Activated CD8-positive, alpha-beta T cell treated with anti-CD3 and anti-CD28 coated beads, Interleukin-2, amount 10 ng/mL, durations not matched to agents 7 days and 5 days (primary cell): ENCODE measurements around the gene SLC27A5. TPM values are rescaled to one million over a fixed set of nuclear protein-coding genes. Genes with fewer than 3 reads are reported as not detected.
"Not testable (repeated sequence)": the region's sequence is repeated elsewhere in the genome, so short reads cannot be mapped to it uniquely, and the experiment has no call there.

Experiments
- ATAC-seq: fragments of 150-1000 bp; cut with Tn5 transposase; one replicate; pipeline ENCODE4 v1.10.0; 2021; ENCODE audit warnings: moderate library complexity
- CTCF ChIA-PET: fragments of 350-600 bp; sonication (Branson Sonifier 250); formaldehyde crosslinking; loops from one replicate; lab custom pipeline; 2021; ENCODE audit warnings: antibody characterized with exemption; lab: Charles Lee
- POLR2A ChIA-PET: fragments of 350-600 bp; sonication (Branson Sonifier 250); formaldehyde crosslinking; loops from one replicate; lab custom pipeline; 2021; ENCODE audit warnings: antibody characterized with exemption; lab: Charles Lee
- DNase-seq: peaks from one replicate; pipeline ENCODE4 v3.0.0-alpha.2; 2020
- H3K27ac Mint-ChIP-seq: one replicate; pipeline ENCODE4 v1.8.0; 2021; ENCODE audit warnings: mild to moderate bottlenecking, mixed read lengths
- H3K27me3 Mint-ChIP-seq: one replicate; pipeline ENCODE4 v1.8.0; 2021; ENCODE audit warnings: low read depth, mixed read lengths
- H3K36me3 Mint-ChIP-seq: one replicate; pipeline ENCODE4 v1.8.0; 2021; ENCODE audit warnings: low read depth, mixed read lengths
- H3K4me1 Mint-ChIP-seq: one replicate; pipeline ENCODE4 v1.8.0; 2021; ENCODE audit warnings: low read depth, mixed read lengths
- H3K4me3 Mint-ChIP-seq: one replicate; pipeline ENCODE4 v1.8.0; 2021; ENCODE audit warnings: mild to moderate bottlenecking, mixed read lengths
- H3K9me3 Mint-ChIP-seq: one replicate; pipeline ENCODE4 v1.8.0; 2022; ENCODE audit warnings: mixed read lengths; ENCODE audit not compliant: insufficient read depth
- total RNA-seq, 2 experiments: library from RNA; stranded (reverse); gene quantifications; one replicate each; pipeline ENCODE4 v1.2.3, GENCODE V29; 2021

Gene SLC27A5
- total RNA-seq, 2 experiments from 2014 or later, result 12.2 to 14.4 TPM

GRCh38 chr19:58549664-58550361 lies 38.0 kb upstream of the SLC27A5 start:
- Mint-ChIP-seq H3K27ac (no peak overlapping the region), H3K4me1 (peaks cover 42% of the 10 kb centered on the region)

DNA sequence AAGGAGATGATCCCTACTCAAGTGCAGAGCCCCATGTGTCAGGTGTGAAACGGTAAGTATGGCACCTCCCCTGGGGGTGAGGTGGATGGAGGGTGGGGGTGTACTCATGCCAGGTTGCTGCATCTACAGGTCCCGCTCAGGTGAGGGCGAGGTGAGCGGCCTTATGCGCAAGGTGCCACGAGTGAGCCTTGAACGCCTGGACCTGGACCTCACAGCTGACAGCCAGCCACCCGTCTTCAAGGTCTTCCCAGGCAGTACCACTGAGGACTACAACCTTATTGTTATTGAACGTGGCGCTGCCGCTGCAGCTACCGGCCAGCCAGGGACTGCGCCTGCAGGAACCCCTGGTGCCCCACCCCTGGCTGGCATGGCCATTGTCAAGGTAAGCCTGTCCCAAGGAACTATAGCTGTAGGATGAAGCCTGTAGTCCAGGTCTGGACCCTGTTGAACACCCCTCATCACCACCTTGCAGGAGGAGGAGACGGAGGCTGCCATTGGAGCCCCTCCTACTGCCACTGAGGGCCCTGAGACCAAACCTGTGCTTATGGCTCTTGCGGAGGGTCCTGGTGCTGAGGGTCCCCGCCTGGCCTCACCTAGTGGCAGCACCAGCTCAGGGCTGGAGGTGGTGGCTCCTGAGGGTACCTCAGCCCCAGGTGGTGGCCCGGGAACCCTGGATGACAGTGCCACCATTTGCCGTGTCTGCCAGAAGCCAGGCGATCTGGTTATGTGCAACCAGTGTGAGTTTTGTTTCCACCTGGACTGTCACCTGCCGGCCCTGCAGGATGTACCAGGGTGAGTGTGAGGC lies 37.3 kb upstream of the SLC27A5 start:
- ATAC-seq (no peak), DNase-seq (no peak)
- ChIA-PET CTCF (interaction anchor here (1.5 kb wide), 1 partner anchor 29 kb away, joined by 5 read pairs; the partner anchor contains the start of gene ZBTB45), POLR2A (interaction anchor here (1.5 kb wide), 1 partner anchor 29 kb away, joined by 5 read pairs; the partner anchor contains the start of gene ZBTB45)
- Mint-ChIP-seq H3K4me1 (peaks cover 41% of the 10 kb centered on the region), H3K9me3 (no peaks in the 10 kb centered on the region), H3K4me3 (no peak overlapping the region), H3K36me3 (peaks cover 77% of the 10 kb centered on the region), H3K27me3 (no peaks in the 10 kb centered on the region), H3K27ac (no peak overlapping the region)

More at GRCh38 chr19:58549664-58550361, 38.0 kb upstream of the SLC27A5 start:
- no peaks in the 10 kb centered on the region for H3K27me3 Mint-ChIP-seq
- ChIA-PET POLR2A (no interaction called here), CTCF (interaction anchor here (1.5 kb wide), 1 partner anchor 30 kb away, joined by 5 read pairs; the partner anchor contains the start of gene ZBTB45)
- DNase-seq, result no peak
- H3K9me3 Mint-ChIP-seq, result no peaks in the 10 kb centered on the region
- peaks cover 81% of the 10 kb centered on the region for H3K36me3 Mint-ChIP-seq
- H3K4me3 Mint-ChIP-seq, result no peak overlapping the region
- ATAC-seq, result no peak

DNA sequence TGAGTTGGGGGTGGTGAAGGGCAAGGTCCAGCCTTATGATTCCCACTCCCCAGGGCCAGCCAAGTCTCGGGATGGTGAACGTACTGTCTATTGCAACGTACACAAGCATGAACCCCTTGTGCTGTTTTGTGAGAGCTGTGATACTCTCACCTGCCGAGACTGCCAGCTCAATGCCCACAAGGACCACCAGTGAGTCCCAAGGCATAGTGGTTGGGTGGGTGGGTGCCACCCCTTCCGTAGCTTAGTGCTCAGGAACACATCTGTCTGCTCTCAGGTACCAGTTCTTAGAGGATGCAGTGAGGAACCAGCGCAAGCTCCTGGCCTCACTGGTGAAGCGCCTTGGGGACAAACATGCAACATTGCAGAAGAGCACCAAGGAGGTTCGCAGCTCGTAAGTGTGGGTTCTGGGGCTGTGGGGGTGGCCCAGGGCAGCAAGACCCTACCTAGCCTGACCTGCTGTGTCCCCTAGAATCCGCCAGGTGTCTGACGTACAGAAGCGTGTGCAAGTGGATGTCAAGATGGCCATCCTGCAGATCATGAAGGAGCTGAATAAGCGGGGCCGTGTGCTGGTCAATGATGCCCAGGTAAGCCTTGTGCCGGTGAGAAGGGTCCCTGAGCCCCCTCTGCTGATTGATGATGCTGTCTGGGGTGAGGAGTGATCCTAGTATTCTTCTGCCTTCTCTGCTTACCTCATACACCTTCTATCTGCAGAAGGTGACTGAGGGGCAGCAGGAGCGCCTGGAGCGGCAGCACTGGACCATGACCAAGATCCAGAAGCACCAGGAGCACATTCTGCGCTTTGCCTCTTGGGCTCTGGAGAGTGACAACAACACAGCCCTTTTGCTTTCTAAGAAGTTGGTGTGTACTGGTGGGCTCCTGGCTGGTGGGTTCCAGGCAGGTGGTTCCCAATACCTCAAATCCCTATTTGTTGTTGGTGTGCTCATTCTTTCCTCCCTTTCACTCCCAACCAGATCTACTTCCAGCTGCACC lies 35.8 kb upstream of the SLC27A5 start:
- H3K36me3 Mint-ChIP-seq, result peaks cover 68% of the 10 kb centered on the region
- ChIA-PET POLR2A (interaction anchor here (0.6 to 1.5 kb wide), 4 partner anchors 11 to 28 kb away, joined by 3 to 5 read pairs (median 4); partner anchors contain the start of genes UBE2M and ZBTB45), CTCF (interaction anchor here (1.4 kb wide), 1 partner anchor 28 kb away, joined by 3 read pairs; the partner anchor contains the start of gene ZBTB45)
- no peak overlapping the region for H3K27ac Mint-ChIP-seq
- peaks cover 39% of the 10 kb centered on the region for H3K4me1 Mint-ChIP-seq
- ATAC-seq, result no peak
- peak overlapping the region; percentile 12 for H3K4me3 Mint-ChIP-seq
- peaks cover 2% of the 10 kb centered on the region for H3K27me3 Mint-ChIP-seq
- DNase-seq, result no peak
- no peaks in the 10 kb centered on the region for H3K9me3 Mint-ChIP-seq

DNA sequence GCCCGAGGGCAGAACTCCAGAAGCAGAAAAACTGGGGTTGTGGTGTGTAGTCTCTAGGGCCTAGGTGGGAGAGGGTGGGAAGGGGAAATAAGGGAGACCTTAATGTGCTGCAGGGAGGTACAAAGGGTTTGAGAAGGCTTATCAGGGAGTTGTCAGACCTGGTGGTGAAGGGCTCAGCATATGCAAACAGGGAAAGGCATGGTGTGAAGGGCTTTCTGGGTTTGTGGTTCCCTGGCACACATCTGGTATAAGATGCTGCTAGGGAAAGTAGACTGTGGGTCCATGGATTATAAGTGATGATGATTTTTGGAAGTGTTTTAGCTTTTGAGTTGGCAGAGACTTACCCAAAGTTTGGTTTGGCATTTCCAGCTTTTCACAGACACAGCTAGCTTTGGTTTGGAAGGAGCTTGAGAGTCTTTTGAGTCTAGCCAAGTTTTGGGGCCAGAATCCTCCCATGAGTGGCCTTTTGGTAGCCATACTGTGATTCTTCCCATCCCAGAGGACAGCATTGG lies 34.3 kb upstream of the SLC27A5 start:
- Mint-ChIP-seq H3K4me3 (peak overlapping the region; percentile 97), H3K9me3 (no peaks in the 10 kb centered on the region), H3K27ac (peak overlapping the region; percentile 84), H3K4me1 (peaks cover 36% of the 10 kb centered on the region), H3K27me3 (peaks cover 12% of the 10 kb centered on the region), H3K36me3 (peaks cover 57% of the 10 kb centered on the region)
- ChIA-PET POLR2A (interaction anchor here (1.3 to 3.6 kb wide), 2 partner anchors 8 to 12 kb away, joined by 3 to 51 read pairs; partner anchors contain the start of genes CHMP2A and UBE2M), CTCF (interaction anchor here (3.0 to 4.4 kb wide), 2 partner anchors 25 to 35 kb away, joined by 11 to 39 read pairs; partner anchors contain the start of gene ZBTB45)
- DNase-seq (no peak), ATAC-seq (no peak)

GRCh38 chr19:58545286-58546018 lies 33.7 kb upstream of the SLC27A5 start:
- no peaks in the 10 kb centered on the region for H3K9me3 Mint-ChIP-seq
- H3K4me3 Mint-ChIP-seq, result peak overlapping the region; percentile 97
- ATAC-seq (no peak), DNase-seq (no peak)
- CTCF ChIA-PET, result interaction anchor here (0.9 to 4.4 kb wide), 3 partner anchors 25 to 36 kb away, joined by 3 to 39 read pairs (median 11); partner anchors contain the start of gene ZBTB45
- H3K27me3 Mint-ChIP-seq, result peaks cover 12% of the 10 kb centered on the region
- H3K4me1 Mint-ChIP-seq, result peaks cover 36% of the 10 kb centered on the region
- POLR2A ChIA-PET, result interaction anchor here (0.7 to 3.6 kb wide), 9 partner anchors 9 to 158 kb away, joined by 3 to 51 read pairs (median 4); partner anchors contain the start of genes CHMP2A, RPS5, SLC27A5 and UBE2M
- H3K36me3 Mint-ChIP-seq, result peaks cover 54% of the 10 kb centered on the region
- H3K27ac Mint-ChIP-seq, result peak overlapping the region; percentile 84

GRCh38 chr19:58544591-58545285 lies 32.9 kb upstream of the SLC27A5 start:
- Mint-ChIP-seq H3K4me3 (peak overlapping the region; percentile 97), H3K4me1 (peaks cover 35% of the 10 kb centered on the region), H3K27me3 (peaks cover 12% of the 10 kb centered on the region), H3K36me3 (peaks cover 48% of the 10 kb centered on the region), H3K9me3 (no peaks in the 10 kb centered on the region), H3K27ac (peak overlapping the region; percentile 96)
- ChIA-PET POLR2A (interaction anchor here (0.7 to 3.6 kb wide), 13 partner anchors 9 to 197 kb away, joined by 3 to 51 read pairs (median 4); partner anchors contain the start of genes CHMP2A, RPS5, SLC27A5 and UBE2M), CTCF (interaction anchor here (0.9 to 4.4 kb wide), 6 partner anchors 24 to 36 kb away, joined by 3 to 39 read pairs (median 6); partner anchors contain the start of gene ZBTB45)
- DNase-seq, result peak; percentile 77
- ATAC-seq, result peak; percentile 41

DNA sequence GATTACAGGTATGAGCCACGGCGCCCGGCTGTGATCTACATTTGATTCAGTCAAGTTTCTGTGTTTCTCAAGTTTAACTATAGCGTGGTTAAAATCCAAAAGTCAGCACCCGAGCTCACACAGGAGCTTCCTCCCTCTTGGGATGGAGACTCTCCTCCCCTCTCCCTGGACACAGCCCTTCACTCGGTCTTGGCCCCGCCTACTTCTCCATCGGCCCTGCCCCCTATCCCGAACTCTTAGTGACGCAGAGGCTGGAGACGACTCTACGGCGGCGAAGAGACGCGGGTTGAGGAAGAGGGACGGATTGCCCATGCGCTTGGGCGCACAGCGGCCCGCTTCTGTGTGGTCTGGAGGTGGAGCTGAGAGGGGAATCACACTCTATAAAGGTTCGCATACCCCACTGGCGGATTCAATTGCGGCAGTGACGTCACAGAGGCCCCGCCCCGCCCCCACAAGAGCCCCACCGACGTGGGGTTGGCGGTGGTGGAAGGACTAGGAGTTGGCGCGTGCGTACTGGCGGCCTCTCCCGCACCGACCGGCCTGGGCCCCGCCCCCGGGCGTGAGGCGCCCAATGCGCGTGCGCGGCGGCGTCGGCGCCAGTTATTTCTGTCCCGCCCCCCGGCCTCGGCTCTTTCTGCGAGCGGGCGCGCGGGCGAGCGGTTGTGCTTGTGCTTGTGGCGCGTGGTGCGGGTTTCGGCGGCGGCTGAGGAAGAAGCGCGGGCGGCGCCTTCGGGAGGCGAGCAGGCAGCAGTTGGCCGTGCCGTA lies 32.2 kb upstream of the SLC27A5 start, which contains the start of gene TRIM28:
Gene TRIM28 (plus strand): TSS at position 239 of the 765 bp plus-strand sequence. CDS start 694 bp downstream, outside the sequence.
- H3K27me3 Mint-ChIP-seq, result peaks cover 18% of the 10 kb centered on the region
- ChIA-PET POLR2A (interaction anchor here (0.7 to 3.6 kb wide), 13 partner anchors 10 to 196 kb away, joined by 3 to 51 read pairs (median 4); partner anchors contain the start of genes CHMP2A, RPS5 and ZBTB45), CTCF (interaction anchor here (0.9 to 4.4 kb wide), 6 partner anchors 11 to 37 kb away, joined by 3 to 39 read pairs (median 6); partner anchors contain the start of genes CHMP2A and ZBTB45)
- peak within 1 kb of the TSS; percentile 96 for H3K27ac Mint-ChIP-seq
- peak; percentile 94 for ATAC-seq
- peak within 1 kb of the TSS; percentile 97 for H3K4me3 Mint-ChIP-seq
- H3K9me3 Mint-ChIP-seq, result no peaks in the 10 kb centered on the region
- H3K36me3 Mint-ChIP-seq, result peaks cover 41% of the 10 kb centered on the region
- H3K4me1 Mint-ChIP-seq, result peaks cover 35% of the 10 kb centered on the region
- DNase-seq, result peak; percentile 100

DNA sequence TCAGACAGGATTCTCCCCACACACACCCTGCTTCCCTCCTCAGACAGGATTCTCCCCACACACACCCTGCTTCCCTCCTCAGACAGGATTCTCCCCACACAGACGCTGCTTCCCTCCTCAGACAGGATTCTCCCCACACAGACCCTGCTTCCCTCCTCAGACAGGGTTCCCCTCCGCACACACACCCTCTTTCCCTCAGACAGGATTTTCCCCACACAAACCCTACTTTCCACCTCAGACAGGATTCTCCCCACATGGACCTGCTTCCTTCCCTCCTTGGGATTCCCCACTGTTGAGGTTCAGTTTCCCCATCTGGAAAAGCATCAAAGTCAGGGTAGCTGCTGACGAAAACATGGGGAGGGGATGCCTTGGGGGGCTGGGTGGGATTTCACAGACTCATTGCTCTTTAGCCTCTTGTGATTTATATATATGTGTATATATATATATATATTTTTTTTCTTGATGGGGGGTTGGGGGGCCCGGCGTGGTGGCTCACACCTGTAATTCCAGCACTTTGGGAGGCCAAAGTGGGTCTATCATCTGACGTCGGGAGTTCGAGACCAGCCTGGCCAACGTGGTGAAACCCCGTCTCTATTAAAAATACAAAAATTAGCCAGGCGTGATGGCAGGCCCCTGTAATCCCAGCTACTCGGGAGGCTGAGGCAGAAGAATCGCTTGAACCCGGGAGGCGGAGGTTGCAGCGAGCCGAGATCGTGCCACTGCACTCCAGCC lies 31.0 kb upstream of the SLC27A5 start:
- not testable (repeated sequence) for ATAC-seq, H3K4me3 Mint-ChIP-seq, H3K9me3 Mint-ChIP-seq, DNase-seq
- peaks cover 20% of the 10 kb centered on the region for H3K27me3 Mint-ChIP-seq
- POLR2A ChIA-PET, result interaction anchor here (1.0 to 3.6 kb wide), 4 partner anchors 11 to 188 kb away, joined by 3 to 51 read pairs (median 18); partner anchors contain the start of genes CHMP2A and ZBTB45
- peaks cover 37% of the 10 kb centered on the region for H3K4me1 Mint-ChIP-seq
- H3K36me3 Mint-ChIP-seq, result peaks cover 31% of the 10 kb centered on the region
- CTCF ChIA-PET, result interaction anchor here (0.9 to 4.4 kb wide), 4 partner anchors 12 to 38 kb away, joined by 3 to 39 read pairs (median 8); partner anchors contain the start of genes CHMP2A and ZBTB45
- peak overlapping the region; percentile 15 for H3K27ac Mint-ChIP-seq
